GM12874 (cell line): ENCODE results near the gene TLR1.

Experiments
- TF ChIP-seq, protein P1 (sequence below): IDR thresholded peaks from 2 replicates; pipeline ENCODE4 v1.5.1; 2011; ENCODE audit warnings: low read depth, mild to moderate bottlenecking, control low read depth, low read length, moderate library complexity; ENCODE audit not compliant: insufficient read depth

The TLR1 gene

GRCh38 chr4:38820329-38821061 lies 15.9 kb upstream of the TLR1 start:
- TF ChIP-seq, protein P1, sequence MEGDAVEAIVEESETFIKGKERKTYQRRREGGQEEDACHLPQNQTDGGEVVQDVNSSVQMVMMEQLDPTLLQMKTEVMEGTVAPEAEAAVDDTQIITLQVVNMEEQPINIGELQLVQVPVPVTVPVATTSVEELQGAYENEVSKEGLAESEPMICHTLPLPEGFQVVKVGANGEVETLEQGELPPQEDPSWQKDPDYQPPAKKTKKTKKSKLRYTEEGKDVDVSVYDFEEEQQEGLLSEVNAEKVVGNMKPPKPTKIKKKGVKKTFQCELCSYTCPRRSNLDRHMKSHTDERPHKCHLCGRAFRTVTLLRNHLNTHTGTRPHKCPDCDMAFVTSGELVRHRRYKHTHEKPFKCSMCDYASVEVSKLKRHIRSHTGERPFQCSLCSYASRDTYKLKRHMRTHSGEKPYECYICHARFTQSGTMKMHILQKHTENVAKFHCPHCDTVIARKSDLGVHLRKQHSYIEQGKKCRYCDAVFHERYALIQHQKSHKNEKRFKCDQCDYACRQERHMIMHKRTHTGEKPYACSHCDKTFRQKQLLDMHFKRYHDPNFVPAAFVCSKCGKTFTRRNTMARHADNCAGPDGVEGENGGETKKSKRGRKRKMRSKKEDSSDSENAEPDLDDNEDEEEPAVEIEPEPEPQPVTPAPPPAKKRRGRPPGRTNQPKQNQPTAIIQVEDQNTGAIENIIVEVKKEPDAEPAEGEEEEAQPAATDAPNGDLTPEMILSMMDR = no peak

- TF ChIP-seq, protein P1 = no peak
Measured at GRCh38 chr4:38819569-38819968, 15.0 kb upstream of the TLR1 start.

DNA sequence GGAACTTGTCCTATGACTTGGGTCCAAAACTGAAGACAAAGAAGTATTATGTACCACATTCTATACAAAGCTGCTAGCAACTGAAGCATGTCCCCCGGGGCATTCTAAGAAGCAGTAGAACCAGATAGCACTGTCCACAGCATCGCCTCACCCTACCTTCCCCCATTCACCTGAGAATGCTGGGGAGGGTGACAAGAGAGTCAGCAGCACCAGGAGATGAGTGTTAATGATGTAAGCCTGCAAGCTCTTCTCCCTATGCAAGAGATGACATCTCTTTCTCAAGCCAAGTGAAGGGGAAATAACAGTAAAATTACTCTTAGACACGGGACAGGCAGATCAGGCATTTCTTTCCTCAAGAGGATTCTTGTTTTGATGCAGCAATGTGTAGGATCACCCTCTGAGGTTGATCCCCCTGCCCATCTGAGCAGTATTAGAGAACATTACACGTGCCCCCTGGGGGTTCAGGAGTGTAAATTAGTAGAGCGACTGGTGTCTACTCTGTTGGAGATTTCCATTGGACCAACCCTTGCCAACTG lies 13.9 kb upstream of the TLR1 start:
- TF ChIP-seq, protein P1 = no peak

GRCh38 chr4:38815885-38816782 lies 11.5 kb upstream of the TLR1 start:
- TF ChIP-seq, protein P1 = no peak

- TF ChIP-seq, protein P1 = no peak
Measured at GRCh38 chr4:38814386-38814785, 9.8 kb upstream of the TLR1 start.

DNA sequence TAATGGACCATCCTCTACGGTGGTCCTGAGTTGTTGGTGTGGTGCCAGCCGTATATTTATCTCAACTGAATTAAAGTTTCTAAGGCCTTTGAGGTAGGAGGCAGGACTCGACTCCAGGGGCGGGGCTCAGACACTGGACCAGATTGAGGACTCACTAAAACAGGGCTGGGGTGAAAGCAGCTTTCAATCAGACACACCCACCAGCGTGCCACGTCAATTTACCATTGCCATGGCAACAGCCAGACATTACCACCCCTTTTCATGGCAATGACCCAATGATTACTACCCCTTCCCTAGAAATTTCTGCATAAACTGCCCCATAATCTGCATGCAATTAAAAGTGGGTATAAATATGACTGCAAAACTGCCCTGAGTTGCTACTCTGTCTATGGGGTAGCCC lies 6.7 kb upstream of the TLR1 start:
- TF ChIP-seq, protein P1 = no peak

DNA sequence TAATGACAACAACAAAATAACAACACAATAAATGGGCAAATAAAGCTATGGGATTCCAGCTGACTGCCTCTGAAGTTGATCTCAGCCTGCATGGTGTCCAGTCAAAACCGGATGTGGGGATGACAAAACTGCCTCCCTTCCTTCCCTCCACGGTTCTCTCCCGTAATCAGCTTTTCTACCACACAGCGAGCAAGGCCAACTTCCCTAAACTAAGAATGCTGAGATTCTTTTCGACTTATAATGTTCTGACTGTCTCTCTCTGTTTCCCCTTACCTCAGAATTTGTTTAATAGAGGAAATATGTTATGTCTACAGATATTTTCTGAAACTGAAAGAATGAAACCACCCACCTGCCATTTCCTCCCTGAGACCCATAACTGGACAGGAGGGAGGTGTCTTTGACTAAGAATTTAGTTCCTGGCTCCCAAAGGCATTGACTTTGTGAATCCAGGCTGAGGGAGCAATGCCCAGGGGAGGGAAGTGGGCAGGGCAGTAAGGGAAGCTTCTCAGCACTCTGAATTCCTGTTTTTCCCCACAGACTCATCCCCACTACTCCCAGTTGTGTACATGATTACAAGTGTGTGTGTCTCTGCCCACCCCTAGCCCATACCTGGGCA lies 1.0 kb upstream of the TLR1 start:
- TF ChIP-seq, protein P1 = no peak
